OCI-LY1 (cell line): ENCODE results near the gene XCR1.

ENCODE experiments used
- H2AFZ ChIP-seq: fragments of 200-600 bp; sonication (generic), shearing (Covaris generic); 2 replicates; pipeline ENCODE4 v1.6.0; 2014; ENCODE audit warnings: antibody characterized with exemption, mild to moderate bottlenecking, low read length
- H3F3A ChIP-seq: fragments of 200-600 bp; sonication (generic), shearing (Covaris generic); 2 replicates; pipeline ENCODE4 v1.6.0; 2014; ENCODE audit warnings: mild to moderate bottlenecking, antibody characterized with exemption, low read length, moderate library complexity; ENCODE audit not compliant: insufficient read depth
- H3K27ac ChIP-seq: fragments of 200-600 bp; sonication (generic); 2 replicates; pipeline ENCODE4 v1.5.1; 2014; ENCODE audit warnings: low read length, mixed run types, mild to moderate bottlenecking, low read depth; ENCODE audit not compliant: poor library complexity, severe bottlenecking
- H3K27me3 ChIP-seq: fragments of 200-600 bp; sonication (generic); 2 replicates; pipeline ENCODE4 v1.6.0; 2014; ENCODE audit warnings: antibody characterized with exemption, mild to moderate bottlenecking, low read length, moderate library complexity; ENCODE audit not compliant: insufficient read depth
- H3K36me3 ChIP-seq: fragments of 200-600 bp; sonication (generic); 2 replicates; pipeline ENCODE4 v1.6.1; 2014; ENCODE audit warnings: mild to moderate bottlenecking, antibody characterized with exemption, low read length, moderate library complexity, mixed read lengths; ENCODE audit not compliant: insufficient read depth
- H3K4me1 ChIP-seq: fragments of 200-600 bp; sonication (generic); 2 replicates; pipeline ENCODE4 v1.5.1; 2014; ENCODE audit warnings: mild to moderate bottlenecking, low read length, moderate library complexity; ENCODE audit not compliant: insufficient read depth, severe bottlenecking
- H3K4me2 ChIP-seq: fragments of 200-600 bp; sonication (generic), shearing (Covaris generic); 2 replicates; pipeline ENCODE4 v1.6.1; 2014; ENCODE audit warnings: low read length
- H3K4me3 ChIP-seq: fragments of 200-600 bp; sonication (generic); 2 replicates; pipeline ENCODE4 v1.5.1; 2014; ENCODE audit warnings: low read length, low read depth, mild to moderate bottlenecking, mixed read lengths; ENCODE audit not compliant: poor library complexity, severe bottlenecking
- H3K79me2 ChIP-seq: fragments of 200-600 bp; shearing (Covaris generic); 2 replicates; pipeline ENCODE4 v1.6.1; 2016; ENCODE audit warnings: mixed run types, low read length, mixed read lengths; ENCODE audit not compliant: insufficient read depth
- H3K9ac ChIP-seq: fragments of 200-600 bp; sonication (generic), shearing (Covaris generic); 2 replicates; pipeline ENCODE4 v1.6.1; 2014; ENCODE audit warnings: mild to moderate bottlenecking, low read length, mixed read lengths
- H3K9me2 ChIP-seq: fragments of 200-600 bp; sonication (generic), shearing (Covaris generic); 2 replicates; pipeline ENCODE4 v1.6.1; 2014; ENCODE audit warnings: low read depth, mild to moderate bottlenecking, low read length, mixed read lengths
- H3K9me3 ChIP-seq: fragments of 200-600 bp; shearing (Covaris generic); 2 replicates; pipeline ENCODE4 v1.6.1; 2014; ENCODE audit warnings: low read length, mixed read lengths
- H4K20me1 ChIP-seq: fragments of 200-600 bp; sonication (generic), shearing (Covaris generic); 2 replicates; pipeline ENCODE4 v1.6.0; 2016; ENCODE audit warnings: mild to moderate bottlenecking, low read length; ENCODE audit not compliant: insufficient read depth
- CTCF ChIP-seq: fragments of 200-600 bp; sonication (generic), shearing (Covaris generic); IDR thresholded peaks from 2 replicates; pipeline ENCODE4 v1.5.1; 2017; ENCODE audit warnings: mild to moderate bottlenecking, antibody characterized with exemption, low read length, moderate library complexity, mixed read lengths
- EZH2 ChIP-seq: fragments of 200-600 bp; sonication (generic), shearing (Covaris generic); IDR thresholded peaks from 2 replicates; pipeline ENCODE4 v1.8.0; 2017; ENCODE audit warnings: borderline replicate concordance, mixed run types, mild to moderate bottlenecking, antibody characterized with exemption, low read length, moderate library complexity, mixed read lengths

XCR1 gene

GRCh38 chr3:46062679-46063078 is 35.4 kb upstream of the XCR1 start:
- H3K4me1 ChIP-seq, result peaks cover 12% of the 10 kb centered on the region

GRCh38 chr3:46061887-46062286 is 34.6 kb upstream of the XCR1 start:
- no peaks in the 10 kb centered on the region for H3K27me3 ChIP-seq

More at GRCh38 chr3:46062679-46063078, 35.4 kb upstream of the XCR1 start:
- Histone ChIP-seq H3F3A (no peaks in the 10 kb centered on the region), H4K20me1 (no peaks in the 10 kb centered on the region), H3K9me3 (no peaks in the 10 kb centered on the region), H3K36me3 (no peaks in the 10 kb centered on the region), H3K9me2 (no peaks in the 10 kb centered on the region), H3K4me2 (no peak overlapping the region), H3K27ac (no peak overlapping the region), H3K79me2 (no peaks in the 10 kb centered on the region), H2AFZ (no peak overlapping the region), H3K4me3 (no peak overlapping the region), H3K9ac (no peak overlapping the region), H3K27me3 (no peaks in the 10 kb centered on the region)
- TF ChIP-seq CTCF (no peak), EZH2 (no peak)

GRCh38 chr3:46061108-46061720 is 33.9 kb upstream of the XCR1 start:
- TF ChIP-seq EZH2 (no peak), CTCF (no peak)
- Histone ChIP-seq H3K27ac (no peak overlapping the region), H3K4me1 (peaks cover 12% of the 10 kb centered on the region), H4K20me1 (no peaks in the 10 kb centered on the region), H2AFZ (no peak overlapping the region), H3K9me3 (no peaks in the 10 kb centered on the region), H3K4me2 (no peak overlapping the region), H3K36me3 (no peaks in the 10 kb centered on the region), H3F3A (no peaks in the 10 kb centered on the region), H3K9me2 (no peaks in the 10 kb centered on the region), H3K79me2 (no peaks in the 10 kb centered on the region), H3K9ac (no peak overlapping the region), H3K27me3 (no peaks in the 10 kb centered on the region), H3K4me3 (no peak overlapping the region)

More at GRCh38 chr3:46061887-46062286, 34.6 kb upstream of the XCR1 start:
- Histone ChIP-seq H3K79me2 (no peaks in the 10 kb centered on the region), H3K36me3 (no peaks in the 10 kb centered on the region), H3K4me3 (no peak overlapping the region), H3K4me1 (peaks cover 12% of the 10 kb centered on the region), H2AFZ (no peak overlapping the region), H3F3A (no peaks in the 10 kb centered on the region), H3K9me2 (no peaks in the 10 kb centered on the region), H3K9ac (no peak overlapping the region), H4K20me1 (no peaks in the 10 kb centered on the region), H3K4me2 (no peak overlapping the region), H3K27ac (no peak overlapping the region), H3K9me3 (no peaks in the 10 kb centered on the region)
- TF ChIP-seq CTCF, result no peak
- TF ChIP-seq EZH2, result no peak
